Tibial nerve (tissue), 4 donors: Measurements from ENCODE around the gene REG3A. TPM values are rescaled to one million over a fixed set of nuclear protein-coding genes. Genes with fewer than 3 reads are reported as not detected.

ENCODE experiments used
- DNase-seq, 2 donors: peaks; one replicate each; pipeline ENCODE4 v3.0.0-alpha.2; 2019; ENCODE audit warnings: low spot score in 2 of 2
- H3K27ac ChIP-seq, 4 donors: fragments of 200-600 bp; sonication (generic) in 3 of 4; one replicate each; pipeline ENCODE4 v1.5.1; 2017 to 2019; ENCODE audit warnings: mild to moderate bottlenecking in 1 of 4
- H3K27me3 ChIP-seq, 2 donors: fragments of 200-600 bp; sonication (generic) in 1 of 2; one replicate each; pipeline versions ENCODE4 v1.5.1 to v1.6.0; 2017 to 2019
- H3K36me3 ChIP-seq, 3 donors: fragments of 200-600 bp; sonication (generic); one replicate each; pipeline ENCODE4 v1.5.1; 2018 to 2019
- H3K4me1 ChIP-seq, 4 donors: fragments of 200-600 bp; sonication (generic) in 3 of 4; one replicate each; pipeline ENCODE4 v1.5.1; 2017 to 2019
- H3K4me3 ChIP-seq, 4 donors: fragments of 200-600 bp; sonication (generic) in 3 of 4; one replicate each; pipeline ENCODE4 v1.5.1; 2017 to 2019; ENCODE audit warnings: mild to moderate bottlenecking in 1 of 4, moderate library complexity in 1 of 4
- H3K9me3 ChIP-seq, 4 donors: fragments of 200-600 bp; sonication (generic) in 3 of 4; one replicate each; pipeline ENCODE4 v1.5.1; 2017 to 2019
- EP300 ChIP-seq, 2 donors: sonication (generic); formaldehyde crosslinking; IDR thresholded peaks; one replicate each; pipeline ENCODE4 v1.6.1; 2017; ENCODE audit warnings: antibody characterized with exemption in 2 of 2, mild to moderate bottlenecking in 1 of 2
- POLR2A ChIP-seq, 2 donors: fragments of 450-650 bp; IDR thresholded peaks; one replicate each; pipeline ENCODE4 v1.6.1; 2017; ENCODE audit warnings: antibody characterized with exemption in 2 of 2, mild to moderate bottlenecking in 2 of 2, moderate library complexity in 2 of 2
- WGBS, 2 donors: methylation state at CpG; one replicate each; pipeline ENCODE4 v1.1.5; 2018; 5-methylcytosine and 5-hydroxymethylcytosine counted together
- total RNA-seq, 4 donors: library from RNA; depleted of rRNA; stranded (reverse); fragments of >200 nt; gene quantifications; one replicate each; pipeline ENCODE4 v1.1.0, GENCODE V29; 2016
- TF ChIP-seq, protein P1 (sequence below), 5 experiments: fragments of 200-600 bp in 3 of 5; fragments of 450-650 bp in 2 of 5; sonication (generic) in 3 of 5; IDR thresholded peaks; one replicate each; pipeline ENCODE4 v1.5.1; 2016 to 2019; ENCODE audit warnings: antibody characterized with exemption in 5 of 5, mild to moderate bottlenecking in 3 of 5, moderate library complexity in 2 of 5

The REG3A gene
- total RNA-seq, 4 donors from 2014 or later, result not detected

DNA sequence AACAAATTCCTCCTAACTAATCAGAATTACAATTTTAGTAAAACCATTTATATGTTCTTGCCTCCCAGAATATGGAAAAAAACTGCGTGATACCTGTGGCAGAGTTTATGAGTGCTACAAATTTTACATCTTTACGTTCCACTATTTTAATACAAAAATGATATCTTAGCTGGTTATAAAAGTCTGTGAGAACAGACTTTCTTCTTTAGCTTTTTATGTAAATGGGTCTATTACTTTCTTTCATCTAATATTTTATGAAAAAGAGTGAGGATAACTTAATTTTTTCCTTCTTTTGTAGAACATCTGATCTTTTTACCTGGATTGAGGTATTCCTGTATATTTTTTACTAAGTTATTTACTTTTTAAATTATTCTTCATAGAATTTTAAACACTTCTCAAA lies 22.1 kb upstream of the REG3A start:
- Histone ChIP-seq H3K4me1 (no peaks in the 10 kb centered on the region), H3K9me3 (peaks cover 0 to 21% (median 4%) of the 10 kb centered on the region in 4 donors), H3K27me3 (no peaks in the 10 kb centered on the region), H3K36me3 (no peaks in the 10 kb centered on the region), H3K4me3 (no peak overlapping the region), H3K27ac (no peak overlapping the region)
- DNase-seq, result no peak
- TF ChIP-seq POLR2A (IDR thresholded peaks at IDR 0.05) (no peak), EP300 (IDR thresholded peaks at IDR 0.05) (no peak)
- TF ChIP-seq, protein P1, sequence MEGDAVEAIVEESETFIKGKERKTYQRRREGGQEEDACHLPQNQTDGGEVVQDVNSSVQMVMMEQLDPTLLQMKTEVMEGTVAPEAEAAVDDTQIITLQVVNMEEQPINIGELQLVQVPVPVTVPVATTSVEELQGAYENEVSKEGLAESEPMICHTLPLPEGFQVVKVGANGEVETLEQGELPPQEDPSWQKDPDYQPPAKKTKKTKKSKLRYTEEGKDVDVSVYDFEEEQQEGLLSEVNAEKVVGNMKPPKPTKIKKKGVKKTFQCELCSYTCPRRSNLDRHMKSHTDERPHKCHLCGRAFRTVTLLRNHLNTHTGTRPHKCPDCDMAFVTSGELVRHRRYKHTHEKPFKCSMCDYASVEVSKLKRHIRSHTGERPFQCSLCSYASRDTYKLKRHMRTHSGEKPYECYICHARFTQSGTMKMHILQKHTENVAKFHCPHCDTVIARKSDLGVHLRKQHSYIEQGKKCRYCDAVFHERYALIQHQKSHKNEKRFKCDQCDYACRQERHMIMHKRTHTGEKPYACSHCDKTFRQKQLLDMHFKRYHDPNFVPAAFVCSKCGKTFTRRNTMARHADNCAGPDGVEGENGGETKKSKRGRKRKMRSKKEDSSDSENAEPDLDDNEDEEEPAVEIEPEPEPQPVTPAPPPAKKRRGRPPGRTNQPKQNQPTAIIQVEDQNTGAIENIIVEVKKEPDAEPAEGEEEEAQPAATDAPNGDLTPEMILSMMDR (IDR thresholded peaks at IDR 0.05), result no peak
- WGBS, 2 donors, result 89% methylated on average over 2 of the region's 2 CpGs

- peaks cover 0 to 21% (median 4%) of the 10 kb centered on the region in 4 donors for H3K9me3 ChIP-seq
- DNase-seq, result no peak
- H3K4me3 ChIP-seq, result no peak overlapping the region
- TF ChIP-seq POLR2A (IDR thresholded peaks at IDR 0.05) (no peak), EP300 (IDR thresholded peaks at IDR 0.05) (no peak)
- TF ChIP-seq, protein P1 (IDR thresholded peaks at IDR 0.05), result no peak
- WGBS, 2 donors, result 82 to 90% methylated on average over 2 of the region's 2 CpGs
- H3K4me1 ChIP-seq, result no peaks in the 10 kb centered on the region
- no peaks in the 10 kb centered on the region for H3K36me3 ChIP-seq
- no peak overlapping the region for H3K27ac ChIP-seq
- H3K27me3 ChIP-seq, result no peaks in the 10 kb centered on the region
Measured at GRCh38 chr2:79180092-79180491, 20.5 kb upstream of the REG3A start.

- no peak for DNase-seq
- Histone ChIP-seq H3K27ac (no peak overlapping the region), H3K4me1 (no peaks in the 10 kb centered on the region), H3K4me3 (no peak overlapping the region), H3K27me3 (no peaks in the 10 kb centered on the region), H3K9me3 (peaks cover 0 to 21% (median 4%) of the 10 kb centered on the region in 4 donors), H3K36me3 (no peaks in the 10 kb centered on the region)
- TF ChIP-seq EP300 (IDR thresholded peaks at IDR 0.05) (no peak), POLR2A (IDR thresholded peaks at IDR 0.05) (no peak)
- TF ChIP-seq, protein P1 (IDR thresholded peaks at IDR 0.05), result no peak
- WGBS, 2 donors, result 74 to 81% methylated on average over 4 of the region's 4 CpGs
Measured at GRCh38 chr2:79179036-79179435, 19.5 kb upstream of the REG3A start.

DNA sequence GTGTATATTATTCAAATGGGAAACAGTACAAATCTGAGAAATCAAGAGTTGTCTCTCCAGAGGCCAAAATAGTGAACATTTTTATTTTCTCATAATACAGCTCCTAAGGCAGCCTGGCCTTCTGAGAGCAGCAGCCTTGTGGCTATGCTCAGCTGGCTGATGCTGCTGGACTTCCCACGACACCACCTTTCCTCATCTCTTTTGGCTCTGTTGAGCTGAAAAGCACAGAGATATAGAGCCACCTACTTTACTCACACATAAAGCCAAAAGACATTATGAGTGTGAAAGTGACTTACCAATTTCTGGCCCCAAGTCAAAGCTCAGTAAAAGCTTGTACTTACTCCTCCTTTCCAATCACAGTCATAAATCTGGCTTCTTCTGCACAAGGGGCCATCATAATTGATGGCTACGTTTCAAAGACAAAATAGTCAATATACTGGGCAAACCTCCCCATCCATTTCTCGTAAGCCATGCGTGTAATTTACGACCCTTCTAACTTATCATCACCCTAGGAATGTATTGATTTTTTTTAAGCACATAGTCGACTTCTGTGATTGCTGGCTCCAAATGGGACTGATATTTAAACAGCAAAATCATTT lies 18.6 kb upstream of the REG3A start:
- TF ChIP-seq, protein P1 (IDR thresholded peaks at IDR 0.05), result no peak
- no peak for TF ChIP-seq POLR2A (IDR thresholded peaks at IDR 0.05)
- no peak for TF ChIP-seq EP300 (IDR thresholded peaks at IDR 0.05)
- WGBS, 2 donors, result 52 to 65% methylated on average over 6 of the region's 6 CpGs

GRCh38 chr2:79171348-79171958 lies 11.9 kb upstream of the REG3A start:
- H3K4me1 ChIP-seq, result no peaks in the 10 kb centered on the region
- no peaks in the 10 kb centered on the region for H3K27me3 ChIP-seq
- no peaks in the 10 kb centered on the region for H3K36me3 ChIP-seq
- H3K27ac ChIP-seq, result no peak overlapping the region
- WGBS, 2 donors, result 74 to 75% methylated on average over 2 of the region's 2 CpGs
- TF ChIP-seq, protein P1 (IDR thresholded peaks at IDR 0.05), result no peak
- TF ChIP-seq EP300 (IDR thresholded peaks at IDR 0.05), result no peak
- TF ChIP-seq POLR2A (IDR thresholded peaks at IDR 0.05), result no peak
- no peak for DNase-seq
- H3K9me3 ChIP-seq, result no peaks in the 10 kb centered on the region
- no peak overlapping the region for H3K4me3 ChIP-seq

More for the DNA sequence above, 18.6 kb upstream of the REG3A start:
- H3K4me3 ChIP-seq, result no peak overlapping the region
- DNase-seq, result no peak
- H3K36me3 ChIP-seq, result no peaks in the 10 kb centered on the region
- no peaks in the 10 kb centered on the region for H3K4me1 ChIP-seq
- peaks cover 0 to 21% (median 4%) of the 10 kb centered on the region in 4 donors for H3K9me3 ChIP-seq
- H3K27ac ChIP-seq, result no peak overlapping the region
- H3K27me3 ChIP-seq, result no peaks in the 10 kb centered on the region
